Stimulated activated CD4-positive, alpha-beta T cell treated with anti-CD3 and anti-CD28 coated beads, Interleukin-15, amount 100 ng/mL, for 48 hours (primary cell): ENCODE results near the gene KCNT1.
"Not testable (repeated sequence)": the region's sequence is repeated elsewhere in the genome, so short reads cannot be mapped to it uniquely, and the experiment has no call there.

Source experiments
- DNase-seq, 2 donors: peaks; one replicate each; pipeline ENCODE4 v3.0.0-alpha.2; 2020; ENCODE audit warnings: low read depth in 2 of 2

KCNT1 gene

GRCh38 chr9:135701959-135702721, at the start of gene KCNT1:
Gene KCNT1, plus strand, starts transcription at chr9:135702185. Its CDS starts 74 bp downstream, at chr9:135702259.
- DNase-seq = peak; percentile 10 to 54

- DNase-seq = no peak
Observed at GRCh38 chr9:135655317-135655716, 46.7 kb upstream of the KCNT1 start.

GRCh38 chr9:135657416-135657815, 44.6 kb upstream of the KCNT1 start:
- no peak for DNase-seq

- DNase-seq = no peak
Observed at GRCh38 chr9:135659252-135659651, 42.7 kb upstream of the KCNT1 start.

GRCh38 chr9:135660407-135660806, 41.6 kb upstream of the KCNT1 start:
- DNase-seq = no peak

GRCh38 chr9:135661816-135662560, 40.0 kb upstream of the KCNT1 start:
- no peak for DNase-seq

GRCh38 chr9:135662758-135663450, 39.1 kb upstream of the KCNT1 start, which contains the start of gene LCN9:
Gene LCN9, plus strand, starts transcription at chr9:135663309. Its CDS starts 13 bp downstream, at chr9:135663322.
- DNase-seq = no peak

GRCh38 chr9:135663451-135663770, 38.6 kb upstream of the KCNT1 start:
- DNase-seq = no peak

GRCh38 chr9:135663857-135664256, 38.1 kb upstream of the KCNT1 start:
- no peak for DNase-seq

- DNase-seq = no peak
Observed at GRCh38 chr9:135664266-135664665, 37.7 kb upstream of the KCNT1 start.

GRCh38 chr9:135664801-135665794, 36.9 kb upstream of the KCNT1 start:
- DNase-seq = no peak

GRCh38 chr9:135665795-135666189, 36.2 kb upstream of the KCNT1 start:
- DNase-seq = no peak

GRCh38 chr9:135666534-135667462, 35.2 kb upstream of the KCNT1 start:
- no peak for DNase-seq

- DNase-seq = no peak
Observed at GRCh38 chr9:135667463-135668001, 34.5 kb upstream of the KCNT1 start.

GRCh38 chr9:135669018-135669417, 33.0 kb upstream of the KCNT1 start:
- not testable (repeated sequence) for DNase-seq

GRCh38 chr9:135669616-135670285, 32.2 kb upstream of the KCNT1 start:
- no peak for DNase-seq

GRCh38 chr9:135670721-135671590, 31.0 kb upstream of the KCNT1 start:
- no peak for DNase-seq

GRCh38 chr9:135671591-135672041, 30.4 kb upstream of the KCNT1 start:
- no peak for DNase-seq
